H1 (cell line): ENCODE measurements around the gene MOB3B. TPM values are rescaled to one million over a fixed set of nuclear protein-coding genes. Genes with fewer than 3 reads are reported as not detected.
A peak's percentile ranks its signal among the peaks of the same experiment; 100 is the strongest.

ENCODE experiments used
- CTCF ChIA-PET: fragments of 300-600 bp; sonication (Branson Sonifier 250); formaldehyde crosslinking; loops from one replicate; lab custom pipeline; 2021; ENCODE audit not compliant: partially characterized antibody; lab: Charles Lee
- POLR2A ChIA-PET: fragments of 300-600 bp; sonication (Branson Sonifier 250); formaldehyde crosslinking; loops from one replicate; lab custom pipeline; 2021; ENCODE audit warnings: inconsistent platforms; ENCODE audit not compliant: partially characterized antibody; lab: Charles Lee
- DNase-seq, 2 experiments: peaks; one replicate each; pipeline versions ENCODE4 v3.0.0 to v3.0.0-alpha.2; 2010 to 2022; ENCODE audit warnings: low spot score in 2 of 2, low read depth in 1 of 2, mixed read lengths in 1 of 2
- FAIRE-seq: peaks from 2 replicates; lab custom pipeline; 2011; peaks lifted over from hg19 to GRCh38; lab: Jason Lieb, UNC
- H2AFZ ChIP-seq: 2 replicates; pipeline ENCODE4 v1.8.1; 2012; ENCODE audit warnings: low read length, inconsistent platforms
- H2AK5ac ChIP-seq: 2 replicates; pipeline ENCODE4 v1.6.1; 2013; ENCODE audit warnings: low read depth, low read length
- H2BK120ac ChIP-seq: replicated peaks from 2 replicates; pipeline ENCODE3; 2013; ENCODE audit warnings: low read depth, low read length, inconsistent platforms
- H2BK12ac ChIP-seq: 2 replicates; pipeline ENCODE4 v1.6.1; 2013; ENCODE audit warnings: low read depth, low read length
- H2BK15ac ChIP-seq: 2 replicates; pipeline ENCODE4 v1.6.1; 2013; ENCODE audit warnings: low read length
- H2BK20ac ChIP-seq: 2 replicates; pipeline ENCODE4 v1.6.1; 2013; ENCODE audit warnings: low read length
- H2BK5ac ChIP-seq: 2 replicates; pipeline ENCODE4 v1.6.1; 2013; ENCODE audit warnings: low read depth, low read length
- H3K14ac ChIP-seq: 2 replicates; pipeline ENCODE4 v1.6.1; 2013; ENCODE audit warnings: inconsistent platforms; ENCODE audit not compliant: insufficient read length
- H3K18ac ChIP-seq: 2 replicates; pipeline ENCODE4 v1.6.1; 2013; ENCODE audit warnings: low read length; ENCODE audit errors: extremely low read depth
- H3K23ac ChIP-seq: 2 replicates; pipeline ENCODE4 v1.6.1; 2013; ENCODE audit warnings: inconsistent platforms; ENCODE audit not compliant: insufficient read length
- H3K23me2 ChIP-seq: 2 replicates; pipeline ENCODE4 v1.6.1; 2013; ENCODE audit warnings: low read depth, low read length
- H3K27ac ChIP-seq: 2 replicates; pipeline ENCODE4 v1.6.1; 2011; ENCODE audit warnings: low read depth, low read length, inconsistent platforms
- H3K27me3 ChIP-seq, 4 experiments: replicated peaks in 1 of 4; 1 replicate in 1 of 4; 2 replicates in 3 of 4; pipeline versions ENCODE4 v1.6.1 to v1.8.1; 2011 to 2013; ENCODE audit warnings: low read length in 3 of 4, mild to moderate bottlenecking in 3 of 4, inconsistent platforms in 2 of 4, mixed read lengths in 2 of 4, moderate library complexity in 1 of 4; ENCODE audit not compliant: control insufficient read depth in 3 of 4, insufficient read depth in 3 of 4; ENCODE audit errors: extremely low read depth in 1 of 4
- H3K36me3 ChIP-seq, 4 experiments: 2 replicates each; pipeline versions ENCODE4 v1.6.1 to v1.8.1; 2011 to 2013; ENCODE audit warnings: mild to moderate bottlenecking in 4 of 4, low read length in 3 of 4, moderate library complexity in 2 of 4, control low read depth in 1 of 4, inconsistent platforms in 1 of 4; ENCODE audit not compliant: insufficient read depth in 4 of 4, control insufficient read depth in 2 of 4
- H3K4ac ChIP-seq: replicated peaks from 2 replicates; pipeline ENCODE3; 2013; ENCODE audit warnings: low read length, low read depth, mixed read lengths, inconsistent platforms; ENCODE audit not compliant: insufficient read length
- H3K4me1 ChIP-seq, 4 experiments: replicated peaks in 1 of 4; 1 replicate in 1 of 4; 2 replicates in 3 of 4; pipeline versions ENCODE4 v1.6.1 to v1.8.1; 2011 to 2013; ENCODE audit warnings: low read length in 3 of 4, inconsistent platforms in 2 of 4, mixed read lengths in 1 of 4; ENCODE audit not compliant: insufficient read depth in 4 of 4, control insufficient read depth in 3 of 4
- H3K4me2 ChIP-seq, 2 experiments: 2 replicates each; pipeline versions ENCODE4 v1.6.1 to v1.8.1; 2011 to 2013; ENCODE audit warnings: low read depth in 2 of 2, low read length in 2 of 2, control low read depth in 1 of 2, inconsistent platforms in 1 of 2, mild to moderate bottlenecking in 1 of 2; ENCODE audit not compliant: insufficient read depth in 1 of 2
- H3K4me3 ChIP-seq, 4 experiments: fragments of 200-600, 300-600 bp in 1 of 4; sonication (generic), shearing (Covaris generic), sonication (Bioruptor Twin) in 1 of 4; 2 replicates each; pipeline versions ENCODE4 v1.5.1 to v1.8.1; 2011 to 2016; ENCODE audit warnings: low read length in 4 of 4, low read depth in 3 of 4, control low read depth in 2 of 4, inconsistent platforms in 2 of 4, mild to moderate bottlenecking in 2 of 4, mixed read lengths in 1 of 4, moderate library complexity in 1 of 4; ENCODE audit not compliant: insufficient read depth in 2 of 4; ENCODE audit errors: extremely low read depth in 1 of 4
- H3K56ac ChIP-seq: replicated peaks from 2 replicates; pipeline ENCODE3; 2013; ENCODE audit warnings: low read depth, mild to moderate bottlenecking, mixed read lengths, low read length, inconsistent platforms; ENCODE audit not compliant: insufficient read length
- H3K79me1 ChIP-seq: 2 replicates; pipeline ENCODE4 v1.6.1; 2013; ENCODE audit warnings: low read depth, low read length, control low read depth
- H3K79me2 ChIP-seq, 2 experiments: 2 replicates each; pipeline versions ENCODE4 v1.6.1 to v1.8.1; 2012 to 2013; ENCODE audit warnings: low read length in 2 of 2, mild to moderate bottlenecking in 2 of 2, inconsistent platforms in 1 of 2; ENCODE audit not compliant: insufficient read depth in 2 of 2, control insufficient read depth in 1 of 2
- H3K9ac ChIP-seq, 4 experiments: replicated peaks in 1 of 4; 1 replicate in 1 of 4; 2 replicates in 3 of 4; pipeline versions ENCODE4 v1.6.1 to v1.8.1; 2011 to 2013; ENCODE audit warnings: low read depth in 3 of 4, low read length in 3 of 4, control low read depth in 2 of 4, mild to moderate bottlenecking in 2 of 4, moderate library complexity in 2 of 4, inconsistent platforms in 1 of 4; ENCODE audit errors: extremely low read depth in 1 of 4
- H3K9me3 ChIP-seq, 2 experiments: 2 replicates each; pipeline versions ENCODE4 v1.6.1 to v1.8.1; 2012 to 2013; ENCODE audit warnings: mild to moderate bottlenecking in 2 of 2, moderate library complexity in 2 of 2, control low read depth in 1 of 2, inconsistent platforms in 1 of 2, low read depth in 1 of 2, low read length in 1 of 2, mixed read lengths in 1 of 2; ENCODE audit not compliant: insufficient read depth in 2 of 2
- H4K20me1 ChIP-seq, 2 experiments: replicated peaks in 1 of 2; 2 replicates each; pipeline versions ENCODE3 to v1.8.1; 2011 to 2013; ENCODE audit warnings: inconsistent platforms in 2 of 2, low read length in 2 of 2, mild to moderate bottlenecking in 1 of 2; ENCODE audit not compliant: insufficient read depth in 2 of 2, control insufficient read depth in 1 of 2
- H4K5ac ChIP-seq: 2 replicates; pipeline ENCODE4 v1.6.1; 2013; ENCODE audit warnings: low read length, low read depth, mixed read lengths, inconsistent platforms; ENCODE audit not compliant: insufficient read length
- H4K8ac ChIP-seq: 2 replicates; pipeline ENCODE4 v1.8.0; 2013; ENCODE audit warnings: mild to moderate bottlenecking, moderate library complexity, low read length, inconsistent platforms; ENCODE audit not compliant: insufficient read depth; ENCODE audit errors: extremely low read depth
- H4K91ac ChIP-seq: replicated peaks from 2 replicates; pipeline ENCODE3; 2013; ENCODE audit warnings: low read length, mixed read lengths, inconsistent platforms; ENCODE audit not compliant: insufficient read length
- HDAC6 ChIP-seq: IDR thresholded peaks from one replicate; pipeline ENCODE4 v1.7.1; 2012; ENCODE audit warnings: low read depth, mild to moderate bottlenecking, inconsistent platforms, low read length, moderate library complexity
- SP4 ChIP-seq: IDR thresholded peaks from 2 replicates; pipeline ENCODE4 v1.6.1; 2012; ENCODE audit warnings: low read length, inconsistent platforms
- WGBS, 2 experiments: shearing (Covaris generic) in 1 of 2; methylation state at CpG; one replicate each; pipeline versions ENCODE4 v1.1.6 to v1.1.7; 2013 to 2015; ENCODE audit warnings: low lambda C conversion rate in 2 of 2, mixed read lengths in 2 of 2, inconsistent platforms in 1 of 2, low coverage in 1 of 2, missing lambda C conversion rate in 1 of 2; ENCODE audit not compliant: insufficient replicate concordance in 2 of 2, insufficient coverage in 1 of 2, insufficient read length in 1 of 2; ENCODE audit errors: extremely low coverage in 1 of 2, missing lambda C conversion rate in 1 of 2; 5-methylcytosine and 5-hydroxymethylcytosine counted together
- polyA plus RNA-seq, 7 experiments: library from polyadenylated mRNA; depleted of rRNA in 3 of 7; stranded (reverse) in 5 of 7; unstranded in 2 of 7; fragments of >200 nt in 5 of 7; fragments of 200-250 nt in 2 of 7; gene quantifications; 1 replicate in 5 of 7; 2 replicates in 1 of 7; 4 replicates in 1 of 7; pipeline versions ENCODE4 v1.2.1 to v1.2.3, GENCODE V29; 2011 to 2013; ENCODE audit warnings: missing spikeins in 2 of 7, mixed read lengths in 2 of 7
- total RNA-seq: library from RNA; stranded (reverse); fragmentation: NEBNext Ultra II Directional; extraction: Animal tissue kit (Norgen Biotek cat#: 25700); gene quantifications from 2 replicates; pipeline ENCODE4 v1.2.1, GENCODE V29; 2021

The MOB3B gene
- total and polyA plus RNA-seq, 2 of the 8 experiments (the other 6 are each of a cell fraction or from before 2014, with no cell fraction given), result 12.7 to 16.1 TPM

DNA sequence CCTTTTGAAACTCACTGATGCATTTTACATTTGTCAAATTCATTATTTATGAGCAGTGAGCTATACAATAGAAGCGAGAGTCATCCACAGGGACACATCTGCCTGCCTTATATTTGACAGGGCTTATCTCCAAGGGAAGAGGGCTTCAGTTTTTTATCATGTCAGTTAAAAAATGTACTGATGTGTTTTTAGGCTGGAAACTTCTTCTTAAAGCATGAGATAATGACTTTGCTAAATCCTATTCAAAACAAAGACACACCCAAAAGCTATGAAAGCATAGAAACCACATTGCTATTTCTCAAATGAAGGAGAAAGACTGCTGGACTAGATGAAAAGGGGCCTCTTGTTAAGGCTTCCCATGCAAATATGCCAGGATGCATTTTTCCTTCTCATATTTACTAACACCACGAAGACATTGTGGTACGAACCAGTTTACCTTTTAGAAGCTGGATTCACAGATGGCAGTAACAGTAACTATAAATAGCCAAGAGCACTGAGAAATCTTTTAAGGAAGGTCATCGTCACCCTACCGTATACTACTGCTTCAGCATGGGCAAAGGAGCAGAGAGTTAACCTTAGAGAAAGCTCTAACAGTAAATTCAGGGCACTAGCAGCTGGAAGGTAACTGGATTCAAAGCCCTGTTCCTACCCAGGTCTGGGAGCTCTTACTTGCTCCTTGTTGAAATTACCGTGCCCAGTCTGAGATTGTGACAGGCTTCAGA lies 91.8 kb downstream of the MOB3B start:
- no peak for FAIRE-seq
- Histone ChIP-seq H4K91ac (no peak overlapping the region), H3K79me1 (no peaks in the 10 kb centered on the region; the same call in 1 of the 2 replicates), H2AFZ (no peak overlapping the region), H2BK120ac (no peak overlapping the region), H3K23me2 (no peaks in the 10 kb centered on the region), H3K36me3 (no peaks in the 10 kb centered on the region), H3K56ac (no peak overlapping the region), H4K5ac (no peak overlapping the region), H2AK5ac (no peak overlapping the region), H3K4me1 (peaks cover 0 to 5% (median 2%) of the 10 kb centered on the region in 4 experiments; a peak in 4 of 7 replicates), H3K9me3 (no peaks in the 10 kb centered on the region), H3K79me2 (0 out of 4 replicates have a peak, but pooled peaks cover 0 to 3% of the 10 kb centered on the region in 2 experiments), H2BK5ac (no peak overlapping the region), H2BK15ac (0 out of 2 replicates have a peak overlapping the region, but pooled peaks have one; percentile 37), H3K14ac (no peak overlapping the region), H3K23ac (no peak overlapping the region), H3K4me3 (no peak overlapping the region), H3K27ac (no peak overlapping the region), H2BK12ac (no peak overlapping the region), H4K8ac (no peak overlapping the region), H2BK20ac (no peak overlapping the region), H3K27me3 (no peaks in the 10 kb centered on the region), H3K9ac (no peak overlapping the region), H4K20me1 (no peaks in the 10 kb centered on the region), H3K4me2 (no peak overlapping the region), H3K4ac (no peak overlapping the region), H3K18ac (no peak overlapping the region)
- WGBS, 2 experiments, result 87% methylated on average over 6 of the region's 6 CpGs; no CpG with 5 or more reads in 1 of the 2 experiments
- DNase-seq, result no peak
- TF ChIP-seq SP4 (no peak), HDAC6 (no peak)
- ChIA-PET POLR2A (no interaction called here), CTCF (interaction anchor here (0.6 to 1.3 kb wide), 6 partner anchors 10 to 110 kb away, joined by 3 to 5 read pairs (median 3); no protein-coding TSS in a partner anchor)
